Caki2 (cell line): ENCODE data around the gene CSK. TPM values are rescaled to one million over a fixed set of nuclear protein-coding genes. Genes with fewer than 3 reads are reported as not detected.

Experiments
- DNase-seq: peaks from one replicate; pipeline ENCODE4 v3.0.0-alpha.2; 2015; ENCODE audit warnings: low read depth
- in situ Hi-C: cut with HindIII; loops from 2 replicates; pipeline ENCODE4 v1.10.0; 2016; ENCODE audit warnings: low sequenced_read_pairs, low pct_unique_long_range_greater_than_20kb, mixed read lengths
- total RNA-seq: library from RNA; depleted of rRNA; stranded (reverse); fragments of >200 nt; shearing (Covaris generic); gene quantifications from 2 replicates; pipeline ENCODE4 v1.2.3, GENCODE V29; 2014; ENCODE audit warnings: low replicate concordance; rRNA removed

Gene CSK
- total RNA-seq, 1 experiment from 2014 or later, result 16.0 TPM

DNA sequence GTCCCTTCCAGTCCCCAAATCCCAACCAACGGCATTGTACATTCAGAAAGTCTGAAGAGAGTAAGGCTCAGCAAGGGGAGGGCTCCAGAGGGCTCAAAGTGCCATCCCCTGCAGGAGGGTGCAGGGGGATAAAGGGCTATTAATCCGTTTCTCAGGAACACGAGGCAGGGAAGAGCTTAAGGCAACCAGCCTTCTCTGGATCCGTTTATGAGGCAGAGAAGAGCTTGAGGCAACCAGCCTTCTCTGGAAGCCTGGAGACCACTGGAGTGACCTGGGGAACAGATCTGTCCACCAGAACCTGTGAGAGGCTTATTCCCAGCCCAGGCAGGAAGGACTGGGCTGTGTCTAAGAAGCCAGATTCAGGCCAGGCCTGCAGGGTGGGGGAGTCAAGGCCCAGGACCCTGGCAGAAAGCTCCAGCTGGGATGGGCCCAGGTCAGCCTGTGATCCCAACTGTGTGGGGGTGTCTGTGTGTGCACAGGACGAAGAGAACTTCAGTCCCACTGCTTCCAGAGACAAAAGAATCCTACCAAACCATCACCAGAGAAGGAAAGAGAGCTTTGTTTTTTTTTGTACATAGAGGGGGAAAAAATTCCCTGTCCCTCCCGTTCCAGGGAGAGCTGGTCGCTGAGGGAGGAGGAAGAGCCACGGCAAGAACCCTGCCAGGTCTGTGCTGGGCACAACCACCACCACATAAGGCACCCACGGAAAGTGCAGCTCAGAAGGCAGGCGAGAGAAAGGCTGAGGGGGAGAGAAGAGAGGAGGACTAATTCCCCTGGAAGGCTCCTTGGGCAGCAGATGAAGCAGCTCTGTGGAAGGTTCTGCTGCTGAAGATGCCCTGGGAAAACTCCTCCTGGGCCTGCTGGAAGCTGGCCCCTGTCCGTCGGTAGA lies 62.7 kb downstream of the CSK start:
- no peak for DNase-seq
- in situ Hi-C loops, result no loop called here

DNA sequence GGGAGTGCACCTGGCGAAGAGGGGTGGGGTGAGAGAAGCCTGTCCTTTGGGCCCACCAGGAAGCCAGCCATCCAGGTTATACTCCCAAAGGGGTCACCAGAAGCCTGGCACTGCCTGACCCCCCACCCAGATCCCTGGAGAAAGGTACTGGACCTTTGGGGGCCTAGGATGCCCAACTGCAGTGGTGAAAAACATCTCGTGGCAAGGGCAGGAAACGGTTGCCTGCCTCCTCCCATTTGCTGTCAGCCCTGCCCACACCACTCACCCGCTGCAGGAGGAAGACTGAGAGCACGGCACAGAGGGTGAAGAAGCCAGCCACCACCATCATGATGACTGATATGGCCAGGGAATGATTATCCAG lies 63.3 kb downstream of the CSK start:
- no peak for DNase-seq
- in situ Hi-C loops, result no loop called here

GRCh38 chr15:74845581-74845980 lies 63.7 kb downstream of the CSK start:
- in situ Hi-C loops, result no loop called here
- no peak for DNase-seq

DNA sequence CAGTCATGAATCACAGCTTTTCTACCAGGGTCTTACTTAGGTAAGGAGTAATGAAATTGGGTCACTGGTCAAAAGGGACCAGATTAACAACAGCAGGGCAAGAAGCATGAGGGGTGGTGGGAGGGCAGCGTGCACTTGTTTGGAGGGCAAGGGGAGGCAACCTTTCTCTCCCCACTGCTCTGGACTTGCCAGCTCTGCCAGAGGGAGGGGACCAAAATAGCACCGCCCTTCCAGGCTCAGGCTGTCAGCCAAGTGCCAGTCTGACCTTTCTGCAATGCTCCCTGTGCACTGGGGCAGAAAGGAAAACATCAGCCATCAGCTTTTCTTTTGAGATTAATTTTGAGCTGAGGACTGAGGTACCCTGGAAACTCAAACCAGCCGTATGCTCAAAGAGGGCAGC lies 65.6 kb downstream of the CSK start:
- DNase-seq, result peak; percentile 72
- in situ Hi-C loops, result no loop called here

DNA sequence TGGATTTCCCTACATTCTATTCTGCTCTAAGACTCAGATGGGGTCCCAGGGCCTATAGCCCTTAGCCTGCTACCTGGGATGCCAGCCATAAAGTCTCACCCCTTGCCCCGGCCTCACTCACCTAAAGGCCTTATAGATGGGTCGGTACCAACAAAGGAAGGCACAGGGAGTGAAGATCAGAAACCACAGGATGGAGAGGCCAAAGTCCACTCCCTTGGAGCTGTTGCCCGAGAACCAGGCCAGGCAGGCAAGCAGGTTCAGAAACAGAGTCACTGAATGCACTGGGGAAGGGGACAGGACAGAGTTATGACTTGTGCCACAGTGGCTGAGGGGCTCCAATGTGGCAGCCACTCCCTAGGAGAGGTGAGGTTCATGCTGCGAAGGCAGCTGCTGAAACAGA lies 68.5 kb downstream of the CSK start:
- in situ Hi-C loops, result no loop called here

DNA sequence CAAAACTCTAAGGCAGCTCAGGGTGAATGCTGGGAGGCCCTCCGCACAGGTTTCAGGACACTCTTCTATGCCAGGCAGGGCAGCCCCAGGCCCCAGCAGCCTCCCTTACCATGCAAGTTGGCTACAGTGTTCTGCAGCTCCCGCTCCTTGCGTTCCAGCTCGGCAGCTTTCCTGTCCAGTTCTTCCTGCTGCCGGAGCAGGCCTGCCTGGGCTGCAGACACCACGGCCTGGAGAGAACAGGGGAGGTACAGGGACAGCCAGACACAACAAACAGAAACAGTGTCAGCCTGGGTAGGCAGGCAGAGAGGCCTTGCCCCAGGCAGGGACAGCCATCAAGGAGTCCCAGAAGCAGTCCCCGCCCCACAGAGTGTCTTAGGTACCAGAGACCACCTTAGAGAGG lies 70.1 kb downstream of the CSK start:
- in situ Hi-C loops, result no loop called here
- DNase-seq, result no peak

More for the DNA sequence above, 68.5 kb downstream of the CSK start:
- DNase-seq, result no peak

Other genes with a start within 250 kb of the CSK start
- 0.68 and 2.1 TPM in 2 replicates for gene ARID3B, start 240.9 kb upstream of the CSK start, total RNA-seq
- gene CLK3, start 166.2 kb upstream of the CSK start, total RNA-seq, result 40.5 and 45.1 TPM in 2 replicates
- 26.0 and 31.8 TPM in 2 replicates for gene EDC3, start 86.1 kb upstream of the CSK start, total RNA-seq
- 3.6 TPM in 1 of 2 replicates, not detected in the other for gene CYP1A1, start 56.6 kb upstream of the CSK start, total RNA-seq
- not detected in 2 replicates for gene CYP1A2, start 33.2 kb upstream of the CSK start, total RNA-seq
- not detected in 2 replicates for gene LMAN1L, start 30.8 kb downstream of the CSK start, total RNA-seq
- not detected in 2 replicates for gene CPLX3, start 44.5 kb downstream of the CSK start, total RNA-seq
- 16.0 and 30.4 TPM in 2 replicates for gene ULK3, start 61.1 kb downstream of the CSK start, total RNA-seq
- gene SCAMP2, start 91.3 kb downstream of the CSK start, total RNA-seq, result 28.5 and 36.1 TPM in 2 replicates
- 117 and 132 TPM in 2 replicates for gene MPI, start 108.0 kb downstream of the CSK start, total RNA-seq
- 19.2 and 21.2 TPM in 2 replicates for gene FAM219B, start 124.8 kb downstream of the CSK start, total RNA-seq
- 168 and 179 TPM in 2 replicates for gene COX5A, start 156.0 kb downstream of the CSK start, total RNA-seq
- gene RPP25, start 174.7 kb downstream of the CSK start, total RNA-seq, result 1.4 and 1.5 TPM in 2 replicates
- gene SCAMP5, start 213.5 kb downstream of the CSK start, total RNA-seq, result 0.88 and 1.0 TPM in 2 replicates
- 22.8 and 38.3 TPM in 2 replicates for gene PPCDC, start 241.5 kb downstream of the CSK start, total RNA-seq